Esophagus squamous epithelium (tissue), 5 donors: ENCODE measurements around the gene OTP. TPM values are rescaled to one million over a fixed set of nuclear protein-coding genes. Genes with fewer than 3 reads are reported as not detected.

Experiments used
- DNase-seq: peaks from one replicate; lab custom pipeline; 2025; lab: John Stamatoyannopoulos, UW
- H3K27ac ChIP-seq, 4 donors: fragments of 200-600 bp; sonication (generic); one replicate each; pipeline ENCODE4 v1.5.1; 2016 to 2019; ENCODE audit warnings: mild to moderate bottlenecking in 1 of 4
- H3K27me3 ChIP-seq, 4 donors: fragments of 200-600 bp; sonication (generic); 1 replicate in 3 of 4; 2 replicates in 1 of 4; pipeline versions ENCODE4 v1.5.1 to v1.6.0; 2017 to 2021; ENCODE audit warnings: antibody characterized with exemption in 1 of 4
- H3K36me3 ChIP-seq, 3 donors: fragments of 200-600 bp; sonication (generic); one replicate each; pipeline ENCODE4 v1.5.1; 2016 to 2019
- H3K4me1 ChIP-seq, 3 donors: fragments of 200-600 bp; sonication (generic); one replicate each; pipeline ENCODE4 v1.5.1; 2017 to 2019
- H3K4me3 ChIP-seq, 4 donors: fragments of 200-600 bp; sonication (generic); 1 replicate in 3 of 4; 2 replicates in 1 of 4; pipeline ENCODE4 v1.5.1; 2016 to 2019; ENCODE audit warnings: mild to moderate bottlenecking in 2 of 4, moderate library complexity in 1 of 4
- H3K9me3 ChIP-seq, 3 donors: fragments of 200-600 bp; sonication (generic); one replicate each; pipeline ENCODE4 v1.5.1; 2016 to 2019
- POLR2A ChIP-seq, 4 donors: fragments of 450-650 bp; IDR thresholded peaks; one replicate each; pipeline ENCODE4 v1.6.1; 2017; ENCODE audit warnings: antibody characterized with exemption in 4 of 4, mild to moderate bottlenecking in 4 of 4, moderate library complexity in 3 of 4
- WGBS, 2 donors: methylation state at CpG; one replicate each; pipeline ENCODE4 v1.1.5; 2018; 5-methylcytosine and 5-hydroxymethylcytosine counted together
- intact Hi-C: fragments of 100-400 bp; cut with DNase I; formaldehyde crosslinking; loops from one replicate; pipeline ENCODE4 v1.15.0; 2022
- total RNA-seq, 4 donors: library from RNA; depleted of rRNA; stranded (reverse); fragments of >200 nt; gene quantifications; one replicate each; pipeline ENCODE4 v1.1.0, GENCODE V29; 2016
- TF ChIP-seq, protein P1 (sequence below), 6 experiments: fragments of 450-650 bp in 4 of 6; fragments of 200-600 bp in 2 of 6; sonication (generic) in 2 of 6; IDR thresholded peaks; one replicate each; pipeline ENCODE4 v1.5.1; 2016 to 2019; ENCODE audit warnings: antibody characterized with exemption in 6 of 6, mild to moderate bottlenecking in 4 of 6, moderate library complexity in 4 of 6
- donor health status: DM: yes; HTN: yes; CAD: no.

OTP gene
- total RNA-seq, 4 donors from 2014 or later = not detected

DNA sequence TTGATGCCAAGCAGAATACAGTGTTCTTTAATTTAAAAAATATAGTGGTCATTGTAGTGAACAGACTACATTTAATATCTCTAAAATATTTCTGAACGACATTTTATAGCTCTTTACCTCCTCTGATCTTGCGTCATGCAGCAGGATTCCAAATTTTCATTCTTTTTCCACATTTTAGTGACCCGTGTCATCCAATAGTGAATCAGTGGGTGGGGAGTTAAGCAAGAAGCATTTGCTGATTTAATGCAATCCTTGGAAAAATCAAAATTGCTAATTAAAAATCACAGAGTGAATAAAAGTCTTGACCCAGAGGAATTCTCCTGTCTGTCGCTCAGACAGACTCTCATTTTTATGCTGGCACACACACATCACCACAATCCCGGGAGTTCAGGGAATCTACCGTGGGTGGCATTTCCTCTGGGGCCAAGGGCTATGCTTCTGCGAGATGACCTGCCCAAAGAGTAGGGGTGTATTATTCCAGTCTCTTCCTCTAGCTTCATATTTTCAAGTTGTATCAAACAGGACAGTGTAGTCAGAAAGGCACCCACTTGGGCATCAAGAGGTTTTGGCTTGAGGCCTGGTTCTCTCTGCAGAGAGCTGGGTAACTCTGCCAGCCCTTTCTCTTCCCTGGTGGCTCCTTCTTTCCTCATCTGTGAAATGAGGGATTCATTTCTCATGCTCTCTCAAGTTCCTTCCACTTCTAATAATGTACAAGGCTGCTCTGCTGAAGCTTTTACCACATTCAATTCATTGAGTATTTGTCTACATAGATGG is 24.8 kb upstream of the OTP start:
- TF ChIP-seq, protein P1, sequence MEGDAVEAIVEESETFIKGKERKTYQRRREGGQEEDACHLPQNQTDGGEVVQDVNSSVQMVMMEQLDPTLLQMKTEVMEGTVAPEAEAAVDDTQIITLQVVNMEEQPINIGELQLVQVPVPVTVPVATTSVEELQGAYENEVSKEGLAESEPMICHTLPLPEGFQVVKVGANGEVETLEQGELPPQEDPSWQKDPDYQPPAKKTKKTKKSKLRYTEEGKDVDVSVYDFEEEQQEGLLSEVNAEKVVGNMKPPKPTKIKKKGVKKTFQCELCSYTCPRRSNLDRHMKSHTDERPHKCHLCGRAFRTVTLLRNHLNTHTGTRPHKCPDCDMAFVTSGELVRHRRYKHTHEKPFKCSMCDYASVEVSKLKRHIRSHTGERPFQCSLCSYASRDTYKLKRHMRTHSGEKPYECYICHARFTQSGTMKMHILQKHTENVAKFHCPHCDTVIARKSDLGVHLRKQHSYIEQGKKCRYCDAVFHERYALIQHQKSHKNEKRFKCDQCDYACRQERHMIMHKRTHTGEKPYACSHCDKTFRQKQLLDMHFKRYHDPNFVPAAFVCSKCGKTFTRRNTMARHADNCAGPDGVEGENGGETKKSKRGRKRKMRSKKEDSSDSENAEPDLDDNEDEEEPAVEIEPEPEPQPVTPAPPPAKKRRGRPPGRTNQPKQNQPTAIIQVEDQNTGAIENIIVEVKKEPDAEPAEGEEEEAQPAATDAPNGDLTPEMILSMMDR (IDR thresholded peaks at IDR 0.05) = no peak
- no peak for TF ChIP-seq POLR2A (IDR thresholded peaks at IDR 0.05)
- WGBS, 2 donors = 63 to 71% methylated on average over 7 of the region's 7 CpGs
- peaks cover 0 to 40% (median 0%) of the 10 kb centered on the region in 4 donors for H3K27me3 ChIP-seq
- no peaks in the 10 kb centered on the region for H3K4me1 ChIP-seq
- intact Hi-C loops = no loop called here
- DNase-seq = no peak
- no peak overlapping the region for H3K27ac ChIP-seq
- H3K4me3 ChIP-seq = no peak overlapping the region
- H3K36me3 ChIP-seq = no peaks in the 10 kb centered on the region
- H3K9me3 ChIP-seq = no peaks in the 10 kb centered on the region

DNA sequence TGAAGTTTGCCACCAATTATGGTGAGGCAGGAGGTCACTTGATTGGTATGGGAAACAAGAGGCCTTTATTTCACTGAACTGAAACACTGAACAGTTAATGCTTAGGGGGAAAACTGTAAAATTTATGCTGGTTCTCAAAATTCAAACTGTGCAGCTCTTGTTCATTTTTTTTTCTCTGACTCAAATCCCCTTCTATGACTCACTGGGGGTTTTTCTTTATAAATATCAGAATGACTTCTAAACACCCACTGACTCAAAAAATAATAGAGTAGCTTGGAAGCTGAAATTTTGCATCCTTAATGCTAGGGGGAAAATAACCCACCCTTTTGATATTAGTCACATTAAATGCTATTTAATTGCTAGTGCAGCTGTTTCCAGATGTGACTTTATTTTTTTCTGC is 24.1 kb upstream of the OTP start:
- no peak overlapping the region for H3K4me3 ChIP-seq
- H3K36me3 ChIP-seq = no peaks in the 10 kb centered on the region
- H3K27ac ChIP-seq = no peak overlapping the region

GRCh38 chr5:77658662-77659061 is 20.1 kb upstream of the OTP start:
- H3K27ac ChIP-seq = no peak overlapping the region
- no peaks in the 10 kb centered on the region for H3K9me3 ChIP-seq
- H3K27me3 ChIP-seq = peaks cover 0 to 30% (median 0%) of the 10 kb centered on the region in 4 donors
- H3K36me3 ChIP-seq = no peaks in the 10 kb centered on the region
- no peak overlapping the region for H3K4me3 ChIP-seq
- H3K4me1 ChIP-seq = no peaks in the 10 kb centered on the region
- DNase-seq = no peak
- intact Hi-C loops = no loop called here
- TF ChIP-seq, protein P1 (IDR thresholded peaks at IDR 0.05) = no peak
- no peak for TF ChIP-seq POLR2A (IDR thresholded peaks at IDR 0.05)

More for the DNA sequence above, 24.1 kb upstream of the OTP start:
- H3K9me3 ChIP-seq = no peaks in the 10 kb centered on the region
- H3K4me1 ChIP-seq = no peaks in the 10 kb centered on the region
- intact Hi-C loops = no loop called here
- H3K27me3 ChIP-seq = peaks cover 0 to 39% (median 0%) of the 10 kb centered on the region in 4 donors
- DNase-seq = no peak
- TF ChIP-seq, protein P1 (IDR thresholded peaks at IDR 0.05) = no peak
- no peak for TF ChIP-seq POLR2A (IDR thresholded peaks at IDR 0.05)

DNA sequence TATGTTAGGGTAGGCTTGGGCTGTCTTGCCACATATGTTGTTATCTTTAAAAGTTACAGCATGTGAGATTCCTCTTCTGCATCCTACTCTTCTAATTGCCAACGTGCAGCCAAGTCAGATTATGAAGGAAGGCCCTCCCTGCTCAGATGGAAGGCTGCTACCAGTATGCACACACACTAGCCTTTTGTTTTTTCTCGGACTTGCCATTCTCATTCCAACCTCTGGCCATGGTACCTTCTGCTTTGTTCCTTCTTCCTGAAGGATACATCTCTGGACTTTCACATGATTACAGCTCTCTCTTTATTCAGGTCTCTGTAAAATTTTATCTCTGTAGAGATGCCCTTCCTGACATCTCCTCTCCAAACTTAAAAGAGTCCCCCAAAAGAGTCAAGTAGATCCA is 12.8 kb upstream of the OTP start:
- Histone ChIP-seq H3K27ac (no peak overlapping the region), H3K4me3 (no peak overlapping the region), H3K4me1 (no peaks in the 10 kb centered on the region), H3K36me3 (no peaks in the 10 kb centered on the region), H3K27me3 (peaks cover 0 to 79% (median under 1%) of the 10 kb centered on the region in 4 donors), H3K9me3 (no peaks in the 10 kb centered on the region)
- intact Hi-C loops = no loop called here
- WGBS, 2 donors = 28 to 53% methylated on average over 2 of the region's 2 CpGs
- no peak for DNase-seq
- TF ChIP-seq, protein P1 (IDR thresholded peaks at IDR 0.05) = no peak
- no peak for TF ChIP-seq POLR2A (IDR thresholded peaks at IDR 0.05)

GRCh38 chr5:77650686-77651085 is 12.2 kb upstream of the OTP start:
- intact Hi-C loops = no loop called here
- 14 to 40% methylated on average over 1 of the region's 1 CpG for WGBS, 2 donors

More at GRCh38 chr5:77650686-77651085, 12.2 kb upstream of the OTP start:
- Histone ChIP-seq H3K4me1 (peaks cover 0 to 2% (median 1%) of the 10 kb centered on the region in 3 donors), H3K9me3 (no peaks in the 10 kb centered on the region), H3K27me3 (peaks cover 0 to 85% (median 5%) of the 10 kb centered on the region in 4 donors), H3K4me3 (no peak overlapping the region), H3K27ac (no peak overlapping the region), H3K36me3 (no peaks in the 10 kb centered on the region)
- no peak for DNase-seq
- TF ChIP-seq, protein P1 (IDR thresholded peaks at IDR 0.05) = no peak
